HCT116 (cell line): ENCODE results near the gene DNM2. TPM values are rescaled to one million over a fixed set of nuclear protein-coding genes. Genes with fewer than 3 reads are reported as not detected.

Experiments used
- ATAC-seq: fragments of 200-7000 bp; cut with Tn5 transposase; 2 replicates; pipeline ENCODE4 v1.9.1; 2020; ENCODE audit warnings: mild to moderate bottlenecking, moderate library complexity
- BruUV-seq: library from RNA; stranded (reverse); fragments of 400-500 nt; replicated peaks from 2 replicates; lab custom pipeline; 2021; lab: Mats Ljungman, UMichigan
- CTCF ChIA-PET: fragments of 300-600 bp; sonication (Branson Sonifier 250); formaldehyde crosslinking; loops from one replicate; lab custom pipeline; 2021; ENCODE audit warnings: antibody characterized with exemption; lab: Charles Lee
- POLR2A ChIA-PET: fragments of 300-600, 350-600 bp; sonication (Branson Sonifier 250); formaldehyde crosslinking; loops from one replicate; lab custom pipeline; 2021; ENCODE audit warnings: antibody characterized with exemption; lab: Charles Lee
- RAD21 ChIA-PET, 2 experiments: fragments of 300-600 bp; sonication (Branson Sonifier 250); formaldehyde crosslinking; loops; one replicate each; lab custom pipeline; 2023; ENCODE audit warnings: low total read pairs in 2 of 2; ENCODE audit not compliant: uncharacterized antibody in 2 of 2, unreplicated experiment in 2 of 2, low non-redundant PET in 1 of 2; lab: Charles Lee
- DNase-seq: peaks from one replicate; pipeline ENCODE4 v3.0.0-alpha.2; 2010; ENCODE audit warnings: low read depth, low spot score
- H2AFZ ChIP-seq: fragments of 200-600 bp; shearing (Covaris generic), sonication (generic); 2 replicates; pipeline ENCODE4 v1.6.1; 2017; ENCODE audit warnings: low read depth, mixed run types, mixed read lengths, antibody characterized with exemption, low read length; ENCODE audit not compliant: poor library complexity, severe bottlenecking
- H3K27ac ChIP-seq: 2 replicates; pipeline ENCODE4 v1.5.1; 2012; ENCODE audit warnings: low read depth, low read length
- H3K27me3 ChIP-seq: fragments of 200-600 bp; sonication (generic); 2 replicates; pipeline ENCODE4 v1.6.1; 2016; ENCODE audit warnings: mixed run types, low read length, mixed read lengths; ENCODE audit not compliant: insufficient read depth
- H3K36me3 ChIP-seq, 2 experiments: fragments of 200-500 bp in 1 of 2; fragments of 200-600 bp in 1 of 2; sonication (Bioruptor generic) in 1 of 2; sonication (generic) in 1 of 2; 2 replicates each; pipeline versions ENCODE4 v1.5.1 to v1.6.1; 2014 to 2016; ENCODE audit warnings: low read length in 2 of 2, inconsistent platforms in 1 of 2, mixed read lengths in 1 of 2, mixed run types in 1 of 2; ENCODE audit not compliant: insufficient read depth in 2 of 2, control insufficient read depth in 1 of 2
- H3K4me1 ChIP-seq, 2 experiments: fragments of 200-600 bp in 1 of 2; sonication (generic) in 1 of 2; 2 replicates each; pipeline versions ENCODE4 v1.5.1 to v1.6.1; 2012 to 2017; ENCODE audit warnings: low read length in 2 of 2, inconsistent platforms in 1 of 2, mild to moderate bottlenecking in 1 of 2, mixed read lengths in 1 of 2, mixed run types in 1 of 2, moderate library complexity in 1 of 2; ENCODE audit not compliant: insufficient read depth in 2 of 2, control insufficient read depth in 1 of 2
- H3K4me2 ChIP-seq: fragments of 200-600 bp; sonication (generic); 2 replicates; pipeline ENCODE4 v1.6.1; 2017; ENCODE audit warnings: mixed run types, low read length, mixed read lengths
- H3K4me3 ChIP-seq, 2 experiments: fragments of 200-600 bp in 1 of 2; sonication (generic) in 1 of 2; replicated peaks in 1 of 2; 2 replicates each; pipeline ENCODE4 v1.5.1; 2011 to 2016; ENCODE audit warnings: low read length in 2 of 2, control low read depth in 1 of 2, low read depth in 1 of 2, mild to moderate bottlenecking in 1 of 2, mixed read lengths in 1 of 2, mixed run types in 1 of 2
- H3K79me2 ChIP-seq: fragments of 200-600 bp; sonication (generic); 2 replicates; pipeline ENCODE4 v1.6.1; 2017; ENCODE audit warnings: mild to moderate bottlenecking, mixed run types, low read length, moderate library complexity, mixed read lengths; ENCODE audit not compliant: insufficient read depth
- H3K9ac ChIP-seq: fragments of 200-600 bp; sonication (generic); 2 replicates; pipeline ENCODE4 v1.6.1; 2016; ENCODE audit warnings: low read length, mixed read lengths
- H3K9me2 ChIP-seq: fragments of 200-600 bp; sonication (generic), shearing (Covaris generic); 2 replicates; pipeline ENCODE4 v1.6.1; 2017; ENCODE audit warnings: mixed run types, mild to moderate bottlenecking, moderate library complexity; ENCODE audit not compliant: insufficient read depth
- H3K9me3 ChIP-seq, 2 experiments: fragments of 200-500 bp in 1 of 2; fragments of 200-600 bp in 1 of 2; sonication (Bioruptor generic) in 1 of 2; sonication (generic) in 1 of 2; 2 replicates each; pipeline ENCODE4 v1.6.1; 2014 to 2017; ENCODE audit warnings: low read length in 2 of 2, mixed read lengths in 2 of 2, inconsistent platforms in 1 of 2, low read depth in 1 of 2, mild to moderate bottlenecking in 1 of 2, mixed run types in 1 of 2, moderate library complexity in 1 of 2; ENCODE audit not compliant: control insufficient read depth in 1 of 2, insufficient read depth in 1 of 2
- H4K20me1 ChIP-seq: fragments of 200-600 bp; sonication (generic), shearing (Covaris generic); 2 replicates; pipeline ENCODE4 v1.6.1; 2017; ENCODE audit warnings: mixed run types, mild to moderate bottlenecking, moderate library complexity; ENCODE audit not compliant: insufficient read depth
- CEBPB ChIP-seq: IDR thresholded peaks from 2 replicates; pipeline ENCODE4 v1.6.1; 2012; ENCODE audit warnings: low read depth
- RAD21 ChIP-seq: IDR thresholded peaks from 2 replicates; pipeline ENCODE4 v1.6.1; 2012; ENCODE audit warnings: low read depth, mild to moderate bottlenecking
- ZFX ChIP-seq: fragments of 450-650 bp; IDR thresholded peaks from 2 replicates; pipeline ENCODE4 v1.6.1; 2017
- intact Hi-C: fragments of 100-400 bp; cut with micrococcal nuclease; formaldehyde crosslinking; loops from 2 replicates; pipeline ENCODE4 v1.10.0; 2022
- total RNA-seq: library from RNA; stranded (reverse); gene quantifications from one replicate; pipeline ENCODE4 v1.2.1, GENCODE V29; 2021; ENCODE audit not compliant: unreplicated experiment

Gene DNM2
- total RNA-seq, 1 experiment from 2014 or later: 183 TPM

- H3K27ac ChIP-seq: peak overlapping the region; percentile 47
- H3K9me2 ChIP-seq: no peaks in the 10 kb centered on the region
- no peaks in the 10 kb centered on the region for H3K9me3 ChIP-seq
- no peak for ATAC-seq
- RAD21 ChIA-PET: interaction anchor here in 1 of 2 experiments (0.6 kb wide), 1 partner anchor 347 kb away, joined by 3 read pairs; no protein-coding TSS in a partner anchor
- no peak overlapping the region for H3K4me3 ChIP-seq
- no TSS peak for BruUV-seq
- POLR2A ChIA-PET: no interaction called here
- intact Hi-C loops: no loop called here
- H2AFZ ChIP-seq: no peak overlapping the region
- 0 out of 2 replicates have a peak overlapping the region, but pooled peaks have one; percentile 3 for H3K4me2 ChIP-seq
- H4K20me1 ChIP-seq: no peaks in the 10 kb centered on the region
- peak overlapping the region; percentile 10; the same call in 1 of the 2 replicates for H3K9ac ChIP-seq
- no peak for DNase-seq
- no peak for TF ChIP-seq RAD21
- H3K36me3 ChIP-seq: peaks cover 0 to 3% of the 10 kb centered on the region in 2 experiments; a peak in 1 of 4 replicates
- CTCF ChIA-PET: interaction anchor here (1.0 kb wide), 1 partner anchor 20 kb away, joined by 3 read pairs; the partner anchor contains the start of gene DNM2
- peaks cover 94% of the 10 kb centered on the region for H3K79me2 ChIP-seq
- no peaks in the 10 kb centered on the region for H3K27me3 ChIP-seq
- H3K4me1 ChIP-seq: peaks cover 38 to 48% of the 10 kb centered on the region in 2 experiments
Measured at GRCh38 chr19:10736916-10737551, 19.2 kb downstream of the DNM2 start.

GRCh38 chr19:10737722-10738121 is 19.8 kb downstream of the DNM2 start:
- Histone ChIP-seq H3K36me3 (peaks cover 0 to 3% of the 10 kb centered on the region in 2 experiments; a peak in 1 of 4 replicates), H3K4me1 (peaks cover 44 to 55% of the 10 kb centered on the region in 2 experiments), H3K4me3 (no peak overlapping the region), H3K9ac (no peak overlapping the region)
- CTCF ChIA-PET: no interaction called here
- peak; percentile 7; the same call in 1 of the 2 replicates for ATAC-seq
- no peak for DNase-seq
- 0 out of 2 replicates have a peak, but pooled peaks have one; percentile 18 for TF ChIP-seq ZFX
- TF ChIP-seq CEBPB: no peak
- TF ChIP-seq, all 23 proteins: peak for 1
- no peaks in the 10 kb centered on the region for H3K9me3 ChIP-seq
- no peaks in the 10 kb centered on the region for H4K20me1 ChIP-seq
- no peaks in the 10 kb centered on the region for H3K9me2 ChIP-seq
- H3K27ac ChIP-seq: peak overlapping the region; percentile 47
- H3K4me2 ChIP-seq: peak overlapping the region; percentile 26
- H2AFZ ChIP-seq: no peak overlapping the region
- intact Hi-C loops: no loop called here
- no TSS peak for BruUV-seq
- peaks cover 94% of the 10 kb centered on the region for H3K79me2 ChIP-seq
- ChIA-PET RAD21 (no interaction called here), POLR2A (no interaction called here)
- no peaks in the 10 kb centered on the region for H3K27me3 ChIP-seq
